ENCODE data around the gene SLC35B2. TPM values are rescaled to one million over a fixed set of nuclear protein-coding genes. Genes with fewer than 3 reads are reported as not detected.
A peak's percentile ranks its signal among the peaks of the same experiment; 100 is the strongest.

SLC35B2 gene
- total RNA-seq, 1 experiment from 2014 or later: 127 TPM

DNA sequence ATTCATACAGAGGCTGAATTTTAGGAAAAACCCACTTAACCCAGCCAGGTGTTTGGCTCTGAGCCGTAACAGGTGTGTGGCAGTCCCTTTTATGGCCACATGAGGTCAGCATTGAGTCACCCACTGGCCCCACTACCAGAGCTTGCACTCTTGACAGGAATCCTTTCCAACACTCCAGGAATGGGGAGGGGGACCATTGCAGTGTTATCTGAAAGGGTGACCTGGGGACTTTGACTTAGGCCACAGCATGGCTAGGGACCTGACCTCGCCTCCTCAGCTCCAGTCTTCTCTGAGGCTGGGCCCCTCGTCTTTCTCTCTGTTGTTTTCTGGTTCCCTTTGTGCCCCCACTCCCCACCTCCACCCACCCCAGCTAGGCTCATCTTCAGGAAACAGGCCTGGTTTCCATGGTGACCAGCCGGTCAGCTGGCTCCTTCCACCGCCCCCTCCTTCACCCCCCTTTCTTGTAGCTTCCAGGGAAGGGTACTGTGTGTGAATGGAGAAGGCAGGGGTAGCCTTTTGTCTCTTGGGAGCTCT, 10.8 kb upstream of the SLC35B2 start:
- DNase-seq (ENCODE audit: low read depth): no peak

DNA sequence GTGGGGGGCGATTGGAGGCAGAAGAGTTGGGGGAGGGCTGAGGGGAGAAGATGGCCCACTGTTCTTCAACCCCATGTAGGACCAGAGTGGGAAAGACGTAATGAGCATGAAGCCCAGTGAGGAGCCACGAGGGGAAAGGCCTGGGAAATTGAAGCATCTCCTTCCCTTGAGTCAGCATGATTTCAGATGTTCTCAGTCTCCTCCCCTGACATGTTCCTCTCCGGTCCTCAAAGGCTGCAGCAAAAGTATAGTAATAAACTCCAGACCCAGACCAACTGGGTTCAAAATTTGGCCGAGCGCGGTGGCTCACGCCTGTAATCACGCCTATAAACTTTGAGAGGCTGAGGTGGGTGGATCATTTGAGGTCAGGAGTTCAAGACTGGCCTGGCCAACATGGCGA, 9.9 kb upstream of the SLC35B2 start:
- no peak for DNase-seq (ENCODE audit: low read depth)

DNA sequence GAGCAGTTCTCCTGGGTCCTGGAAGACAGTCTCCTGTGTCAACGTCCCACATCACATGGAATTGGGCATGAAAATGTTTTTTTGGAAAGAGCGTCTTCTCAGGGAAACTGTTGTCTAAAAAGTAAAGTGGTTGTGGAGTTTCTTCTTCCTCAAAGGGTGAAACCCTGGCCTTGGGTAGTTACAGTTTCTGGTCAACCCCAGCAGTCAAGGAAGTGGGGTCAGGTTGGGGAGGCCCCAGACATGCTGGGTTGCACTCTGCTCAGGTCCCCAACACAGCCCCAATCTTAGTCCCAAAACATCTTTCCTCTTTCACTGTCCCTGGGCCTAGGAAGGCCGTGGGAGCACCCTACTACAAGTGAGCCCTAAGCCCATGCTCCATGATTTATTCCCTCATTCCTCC, 9.0 kb upstream of the SLC35B2 start:
- no peak for DNase-seq (ENCODE audit: low read depth)

DNA sequence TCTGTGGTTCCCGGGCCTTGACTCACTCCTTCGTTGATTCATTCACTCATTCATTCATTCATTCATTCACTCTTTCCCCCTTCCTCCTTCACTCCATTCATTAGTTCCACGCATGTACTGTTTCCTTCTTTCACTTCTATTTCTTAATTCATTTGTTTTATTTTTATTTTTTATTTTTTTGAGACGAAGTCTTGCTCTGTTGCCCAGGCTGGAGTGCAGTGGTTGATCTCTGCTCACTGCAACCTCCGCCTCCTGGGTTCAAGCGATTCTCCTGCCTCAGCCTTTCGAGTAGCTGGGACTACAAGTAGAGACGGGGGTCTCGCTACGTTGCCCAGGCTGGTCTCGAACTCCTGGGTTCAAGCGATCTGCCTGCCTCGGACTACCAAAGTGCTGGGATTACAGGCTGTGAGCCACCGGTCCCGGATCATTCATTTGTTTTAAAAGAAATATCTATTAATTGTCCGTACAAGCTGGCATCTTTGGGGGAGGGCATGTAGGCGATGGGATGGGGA, 8.4 kb upstream of the SLC35B2 start:
- DNase-seq (ENCODE audit: low read depth): peak; percentile 73

DNA sequence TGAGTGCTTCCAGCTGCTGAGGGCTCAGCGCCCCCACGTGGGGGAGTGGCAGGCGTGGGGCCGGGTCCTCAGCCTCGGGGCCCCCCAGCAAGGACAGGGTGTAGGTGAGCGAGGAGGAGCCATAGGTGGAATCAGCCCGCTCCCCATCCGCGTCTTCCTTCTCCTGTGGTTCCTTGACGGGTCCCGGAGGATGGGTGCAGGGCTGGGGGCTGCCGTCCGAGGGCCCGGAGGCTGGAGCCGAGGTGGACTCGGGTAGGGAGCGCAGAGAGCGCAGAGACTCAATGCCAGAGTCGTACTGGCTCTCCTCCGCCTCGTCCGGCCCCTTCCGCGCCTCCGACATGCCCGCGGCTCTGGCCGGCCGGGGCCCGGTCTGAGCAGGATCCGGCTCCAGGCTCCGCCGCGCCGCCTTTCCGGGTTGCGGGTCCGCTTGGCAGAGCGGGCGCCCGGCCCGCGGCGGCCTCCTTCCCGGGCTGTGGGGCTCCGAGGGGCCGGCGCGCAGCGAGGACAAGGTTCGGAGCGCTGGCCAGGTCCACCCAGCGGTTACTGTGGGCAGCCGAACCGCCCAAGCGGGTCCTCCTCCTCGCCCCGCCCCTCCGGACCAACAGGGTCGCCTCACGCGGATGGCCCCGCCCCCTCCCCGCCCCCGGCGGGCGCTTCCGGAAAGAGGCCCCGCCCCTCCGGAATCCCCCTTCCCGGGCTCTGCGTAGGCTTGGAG, 7.8 kb upstream of the SLC35B2 start, which contains the start of gene NFKBIE:
Gene NFKBIE (minus strand): TSS at position 545 of the 715 bp plus-strand sequence. CDS start 205 bp downstream, at position 340.
- peak; percentile 59 for DNase-seq (ENCODE audit: low read depth)

DNA sequence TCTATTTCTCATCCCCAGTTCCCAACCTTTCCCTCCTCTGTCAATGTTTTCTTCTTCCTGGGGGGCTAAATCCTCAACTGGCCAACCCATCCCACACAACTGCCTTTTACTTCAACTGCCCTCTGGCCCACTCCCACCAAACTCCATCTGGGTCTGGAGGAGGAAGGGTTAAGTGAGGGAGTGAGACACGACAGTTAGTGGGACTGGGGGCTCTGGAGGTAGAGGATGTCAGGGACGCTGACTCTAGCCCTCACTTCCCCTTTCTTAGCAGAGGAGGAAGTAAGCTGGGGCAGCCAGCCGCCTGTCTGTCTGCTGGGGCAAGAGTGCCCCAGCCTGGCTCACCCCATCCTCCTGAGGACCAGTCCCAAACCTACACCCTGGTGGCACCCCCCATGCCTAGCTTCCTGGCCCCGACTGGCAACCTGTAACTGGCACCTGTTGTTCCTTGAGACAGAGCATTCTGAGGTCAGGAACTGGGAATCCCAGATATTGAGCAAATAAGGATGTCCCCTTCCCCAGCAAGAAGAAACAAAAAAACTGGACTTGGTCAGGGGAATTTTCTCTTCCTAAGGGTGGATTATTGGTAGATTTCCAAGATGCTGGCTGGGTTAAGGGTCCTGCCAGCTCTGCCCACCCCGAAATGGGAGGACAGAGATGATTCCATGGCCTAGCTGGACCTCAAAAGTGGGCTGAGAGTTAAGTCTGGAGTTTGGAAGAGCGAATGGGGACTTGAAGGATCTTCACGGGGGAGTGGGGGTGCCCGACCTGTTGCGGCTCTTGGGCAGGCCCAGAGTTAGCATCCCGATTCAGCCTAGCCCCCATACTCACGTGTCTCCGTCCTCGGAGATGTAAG, 7.1 kb upstream of the SLC35B2 start:
- DNase-seq (ENCODE audit: low read depth): no peak

DNA sequence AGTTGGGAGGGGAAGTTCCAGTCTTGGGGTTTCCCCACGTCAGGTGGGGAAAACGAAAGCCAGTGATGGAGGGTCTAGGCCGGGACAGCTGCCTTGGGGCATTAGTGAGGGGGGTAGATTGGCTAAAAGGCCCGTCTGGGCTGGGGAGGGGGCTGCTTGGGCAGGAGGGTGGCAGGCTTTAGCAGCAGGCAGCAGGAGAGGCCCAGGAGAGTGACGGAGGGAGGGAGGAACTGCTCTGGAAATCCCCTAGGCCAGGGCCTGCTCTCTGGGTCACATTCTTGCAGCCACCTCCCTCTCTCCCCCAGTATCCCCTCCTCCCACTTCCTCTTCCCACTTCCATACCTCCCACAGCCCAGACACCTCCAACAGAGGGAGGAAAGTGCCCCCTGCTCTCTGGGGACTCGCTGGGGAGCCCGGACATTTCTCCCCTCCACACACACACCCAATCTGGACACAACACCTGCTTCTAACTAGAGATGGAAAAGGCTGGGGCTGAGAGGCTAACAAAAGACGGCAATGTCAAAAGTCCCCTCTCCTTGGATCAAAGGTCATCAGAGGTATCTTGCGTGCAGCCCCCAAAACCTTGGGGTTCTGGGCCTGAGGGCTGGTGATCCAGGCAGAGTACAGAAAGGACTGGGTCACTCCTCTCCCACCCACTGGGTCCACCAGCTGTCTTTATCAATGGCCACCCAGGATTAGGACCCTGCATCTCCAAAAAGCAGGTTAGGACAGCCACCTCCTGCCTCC, 6.2 kb upstream of the SLC35B2 start:
- no peak for DNase-seq (ENCODE audit: low read depth)

DNA sequence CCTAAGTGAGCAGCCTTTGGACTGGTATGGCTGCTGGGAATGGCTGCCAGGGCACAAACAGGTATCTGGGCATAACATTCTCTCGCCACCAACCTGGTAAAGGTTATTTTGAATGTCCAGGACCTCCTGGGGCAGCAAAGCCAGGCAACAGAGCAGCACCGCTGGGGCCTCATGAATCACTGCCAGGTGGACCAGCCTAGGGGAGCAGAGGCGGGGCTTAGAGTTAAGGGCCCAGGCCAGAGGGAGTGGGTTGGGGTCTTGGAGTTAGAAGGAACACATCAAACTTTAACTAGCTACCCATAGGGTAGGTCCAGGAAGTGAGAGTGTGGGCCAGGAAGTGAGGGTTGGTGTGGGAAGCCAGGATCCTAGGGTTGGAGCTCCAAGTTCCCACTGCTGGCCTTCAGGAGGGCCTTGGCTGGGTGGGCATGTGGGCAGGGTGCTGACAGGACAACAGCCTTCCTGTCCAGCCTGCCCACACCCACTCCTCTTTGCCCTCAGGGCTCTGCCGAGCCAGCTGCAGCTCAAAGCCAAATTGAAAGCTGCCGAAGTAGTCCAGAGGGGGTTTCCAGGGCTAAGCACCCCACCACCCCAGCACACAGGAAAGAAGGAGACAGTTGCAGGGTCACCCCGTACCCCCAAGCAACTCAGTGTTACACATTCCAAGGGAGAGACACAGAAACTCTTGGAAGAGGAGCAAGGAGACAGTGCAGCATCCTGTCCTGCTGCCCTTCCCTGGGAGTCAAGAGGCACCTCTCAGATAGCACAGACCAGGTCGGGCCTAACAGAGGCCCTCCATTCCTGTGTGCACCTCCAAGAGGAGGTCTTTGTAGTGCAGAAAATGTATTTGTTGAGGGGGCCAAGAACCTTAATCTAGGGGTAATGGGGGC, 5.4 kb upstream of the SLC35B2 start:
- DNase-seq (ENCODE audit: low read depth): no peak

DNA sequence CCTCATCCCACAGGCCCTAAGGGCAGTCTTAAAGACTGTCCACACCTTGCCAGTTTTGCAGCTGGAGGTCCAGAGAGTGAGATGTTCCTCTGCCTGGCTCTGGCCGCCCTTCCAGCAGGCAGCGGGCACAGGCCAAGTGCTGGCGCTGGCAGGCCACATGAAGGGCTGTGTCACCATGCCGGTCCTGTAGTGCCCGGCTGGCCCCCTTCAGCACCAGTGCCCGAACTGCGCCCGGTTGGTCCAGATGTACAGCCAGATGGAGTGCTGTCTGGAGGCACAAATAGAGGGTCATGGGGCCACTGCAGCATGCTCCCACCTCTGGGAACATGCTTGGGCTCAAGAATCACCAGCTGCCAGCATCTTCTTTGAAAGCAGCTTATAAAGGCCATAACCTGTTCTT, 4.3 kb upstream of the SLC35B2 start:
- DNase-seq (ENCODE audit: low read depth): no peak

DNA sequence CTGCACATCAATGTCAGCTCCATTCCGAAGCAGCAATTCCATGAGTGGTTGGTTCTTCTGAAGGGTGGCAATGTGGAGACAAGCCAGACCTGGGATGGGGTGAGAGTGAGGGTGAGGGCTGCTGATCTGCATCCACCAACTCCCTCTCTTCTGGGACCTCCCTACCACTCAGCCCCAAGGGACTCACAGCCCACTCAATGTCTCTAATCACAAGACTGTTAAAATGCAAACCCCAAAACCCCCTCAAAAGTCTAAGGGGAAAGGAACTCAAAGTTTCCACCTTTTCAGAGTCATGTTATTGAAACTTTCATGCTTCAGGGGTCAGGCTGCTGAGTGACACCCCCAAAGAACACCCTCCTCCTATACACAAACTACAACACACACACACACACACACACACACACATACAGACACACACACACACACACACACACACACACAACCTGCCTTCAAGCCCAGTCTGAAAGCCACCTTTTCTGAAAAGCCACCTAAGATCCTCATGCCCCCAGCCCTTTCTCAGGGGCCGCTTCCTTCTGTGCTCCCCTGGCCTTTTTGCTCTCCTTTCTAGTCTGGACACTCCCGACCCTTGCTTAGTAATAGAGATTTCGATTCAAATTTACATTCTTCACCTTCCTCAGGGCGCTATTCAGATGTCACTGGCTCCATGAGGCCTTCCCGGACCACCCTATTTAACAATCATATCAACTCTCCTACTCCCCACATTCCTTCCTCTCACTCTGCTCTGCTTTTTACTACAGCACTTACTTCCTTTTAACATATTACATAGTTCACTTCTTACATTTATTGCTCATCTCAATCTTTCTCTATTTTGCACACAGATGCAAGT, 3.3 kb upstream of the SLC35B2 start:
- DNase-seq (ENCODE audit: low read depth): no peak

DNA sequence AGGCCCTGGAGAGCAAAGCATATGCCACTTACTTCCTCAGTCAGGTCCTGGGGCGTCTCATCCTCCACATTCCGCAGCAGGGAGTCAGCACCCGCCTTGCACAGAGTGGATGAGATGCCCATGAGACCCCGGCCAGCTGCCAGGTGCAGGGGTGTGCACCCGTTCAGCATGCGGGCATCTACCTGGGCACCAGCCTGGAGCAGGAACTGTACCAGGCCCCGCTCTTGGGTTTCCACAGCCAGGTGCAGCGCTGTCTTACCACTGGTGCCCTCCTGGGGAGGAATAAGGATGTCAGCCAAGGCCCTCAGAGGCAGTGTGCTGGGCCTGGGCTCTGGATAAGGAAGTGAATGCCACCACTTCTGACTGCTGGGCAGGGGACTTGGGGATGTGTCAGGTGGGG, 2.7 kb upstream of the SLC35B2 start:
- DNase-seq (ENCODE audit: low read depth): no peak

DNA sequence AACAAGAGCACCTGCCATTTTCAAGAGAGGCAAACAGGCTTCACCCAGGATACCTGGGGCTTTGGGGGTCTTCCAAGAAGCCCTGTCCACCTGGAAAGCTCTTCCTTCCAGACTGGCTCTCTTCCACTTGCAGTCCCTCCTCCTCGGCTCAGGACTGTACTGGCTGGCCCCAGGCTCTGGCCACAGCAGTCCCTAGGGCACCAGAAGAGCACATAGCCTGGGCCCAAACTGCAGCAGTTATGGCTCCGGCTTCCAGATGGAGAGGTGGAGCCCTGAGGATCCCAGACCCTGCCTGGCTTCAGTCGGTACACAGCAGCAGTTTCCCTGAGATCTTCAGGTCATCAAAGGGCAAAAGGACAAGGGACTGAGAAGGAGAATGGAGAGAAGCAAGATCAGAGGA, 1.6 kb upstream of the SLC35B2 start:
- no peak for DNase-seq (ENCODE audit: low read depth)

DNA sequence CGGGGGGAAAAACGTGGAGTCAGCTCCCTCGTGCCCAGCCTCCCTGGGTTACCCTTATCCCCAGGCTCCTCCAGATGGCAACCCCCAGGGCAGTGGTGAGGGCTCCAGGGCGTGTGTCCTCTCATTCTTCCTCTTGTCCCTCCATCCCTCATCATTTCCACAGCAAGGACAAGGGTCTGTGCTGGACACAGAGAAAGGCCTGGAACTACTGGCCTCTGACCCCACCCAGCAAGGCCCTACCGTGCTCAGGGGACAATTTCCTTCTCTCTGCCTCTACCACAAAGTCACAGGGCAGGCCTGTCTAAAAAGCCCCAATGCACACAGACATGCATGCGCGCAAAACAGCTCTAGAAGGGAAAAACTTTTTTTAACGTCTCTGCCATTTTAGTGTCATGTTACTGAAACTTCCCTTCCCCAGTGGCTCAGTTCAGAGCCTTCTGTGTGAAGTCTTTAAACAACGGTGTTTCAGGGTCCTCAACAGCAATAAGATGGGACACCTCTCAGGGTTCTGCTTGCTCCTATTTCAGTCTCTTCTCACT, 1.1 kb upstream of the SLC35B2 start:
- no peak for DNase-seq (ENCODE audit: low read depth)

DNA sequence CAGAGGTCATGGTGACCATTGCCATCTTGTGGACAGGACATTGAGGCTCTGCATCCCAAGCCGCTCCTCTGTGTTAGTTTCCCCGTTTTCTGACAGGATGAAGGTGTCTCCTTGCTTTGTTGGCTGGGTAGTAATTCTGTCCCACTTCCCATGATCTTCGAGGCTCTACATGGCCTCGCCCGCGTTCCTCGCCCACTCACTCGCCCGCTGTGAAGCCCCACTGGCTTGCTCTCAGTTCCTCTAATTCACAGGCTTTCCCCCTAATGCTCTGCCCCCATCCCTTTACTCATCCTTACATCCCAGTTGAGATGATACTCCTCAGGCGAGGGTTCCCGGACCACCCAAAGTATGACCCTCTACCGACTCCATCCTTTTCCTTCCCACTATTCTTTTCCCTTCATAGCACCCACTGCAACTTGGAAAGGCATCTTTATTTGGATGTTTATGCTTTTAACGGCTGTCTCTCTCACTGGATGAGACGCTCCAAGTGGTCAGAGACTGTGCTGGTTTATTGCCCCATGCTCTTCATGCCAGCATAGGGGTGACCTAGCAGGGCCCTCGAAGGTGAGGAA, 511 bp upstream of the SLC35B2 start:
- DNase-seq (ENCODE audit: low read depth): no peak

DNA sequence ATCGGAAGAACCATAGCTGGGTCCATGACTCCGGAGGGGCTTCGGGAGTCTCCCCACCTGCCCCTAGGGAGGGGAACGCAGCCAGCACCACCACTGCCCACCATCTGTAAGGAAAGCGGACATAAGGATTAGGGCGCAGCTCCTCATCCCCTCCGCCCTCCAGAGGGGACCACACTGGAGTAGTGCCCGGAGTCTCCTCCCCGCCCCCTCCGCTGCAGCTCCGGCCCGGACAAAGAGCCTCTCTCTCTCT, 628 bp downstream of the SLC35B2 start:
- DNase-seq (ENCODE audit: low read depth): no peak

DNA sequence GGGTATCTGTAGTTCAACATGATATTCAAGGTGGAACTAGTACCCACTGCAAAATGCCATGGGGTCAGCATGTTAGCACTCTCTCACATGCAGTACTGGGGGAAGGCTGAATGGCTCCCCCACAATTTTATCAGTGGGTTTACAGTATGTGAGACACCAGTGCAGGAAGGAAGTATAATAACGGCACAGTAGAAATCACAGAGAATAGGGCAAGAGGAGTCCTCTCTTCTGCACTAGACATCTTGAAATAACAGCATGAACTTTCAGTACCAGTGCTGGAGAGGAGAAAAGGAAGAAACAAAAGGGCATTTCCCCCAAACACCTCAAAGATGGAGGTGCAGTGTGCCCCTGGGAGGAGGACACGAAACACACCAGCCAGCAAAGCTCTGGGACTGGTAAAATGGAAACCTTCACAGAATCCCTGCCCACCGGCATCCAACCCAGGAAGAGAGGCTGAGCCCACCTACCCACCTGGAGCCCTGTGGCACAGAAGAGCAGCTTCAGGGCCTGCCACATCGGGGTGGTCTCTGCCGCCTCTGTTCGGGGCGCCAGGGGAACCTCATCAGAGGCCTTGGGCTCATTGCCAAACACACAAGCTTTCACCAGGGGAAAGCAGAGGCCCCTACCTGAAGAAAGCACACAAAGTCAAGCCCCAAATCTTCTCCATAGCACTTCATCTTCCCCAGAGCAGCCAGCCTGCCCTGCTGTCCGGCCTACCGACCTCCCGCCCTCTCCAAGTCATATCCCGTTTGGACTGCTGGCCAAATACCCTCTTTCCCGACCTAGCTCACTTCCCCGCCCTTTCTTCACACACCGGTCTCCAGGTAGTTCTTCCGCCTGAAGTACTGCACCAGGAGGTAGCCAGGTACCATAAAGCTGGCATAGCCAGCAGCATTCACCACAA, 1.2 kb downstream of the SLC35B2 start:
- DNase-seq (ENCODE audit: low read depth): no peak

DNA sequence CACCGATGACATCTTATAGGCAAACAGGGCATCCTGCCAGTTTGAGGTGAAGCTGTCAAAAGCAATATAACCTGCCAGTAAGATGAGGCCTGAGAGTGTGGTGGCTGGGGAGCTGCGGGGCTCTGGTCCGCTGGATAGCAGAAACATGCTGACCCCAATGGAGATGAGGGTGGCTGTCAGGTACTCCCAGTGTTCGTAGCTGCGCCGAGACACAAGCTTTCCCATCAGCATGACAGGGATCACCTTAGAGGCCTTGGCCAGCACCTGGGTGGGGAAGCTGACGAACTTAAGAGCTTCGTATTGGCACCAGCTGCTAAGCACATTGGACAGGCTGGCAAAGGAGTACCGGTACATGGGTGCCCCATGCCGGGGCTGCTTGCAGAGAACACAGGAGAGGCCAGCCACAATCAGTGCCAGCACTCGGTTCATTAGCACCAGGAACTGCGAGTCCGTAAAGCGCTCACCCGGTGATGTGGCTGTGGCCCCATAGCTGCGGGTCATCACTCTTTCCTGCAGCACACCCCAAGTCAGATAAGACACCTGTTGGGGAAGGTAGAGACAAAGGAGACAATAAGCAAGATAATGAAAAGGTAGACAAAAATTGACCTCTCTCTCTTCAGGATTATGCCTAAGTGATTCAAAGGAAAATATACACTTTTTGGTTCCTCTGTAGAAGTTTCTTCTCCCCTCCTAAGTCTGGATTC, 2.1 kb downstream of the SLC35B2 start:
- no peak for DNase-seq (ENCODE audit: low read depth)

Measured in HT1080 (cell line).